Activated T-helper 1 cell treated with anti-CD3 and anti-CD28 coated beads, Interleukin-2, amount 50 U/mL, for 16 hours (primary cell): ENCODE results near the gene GTF2F2.

Experiments
- DNase-seq, 2 donors: peaks; one replicate each; pipeline ENCODE4 v3.0.0-alpha.2; 2020; ENCODE audit warnings: low read depth in 1 of 2, low spot score in 1 of 2

GTF2F2 gene, protein sequence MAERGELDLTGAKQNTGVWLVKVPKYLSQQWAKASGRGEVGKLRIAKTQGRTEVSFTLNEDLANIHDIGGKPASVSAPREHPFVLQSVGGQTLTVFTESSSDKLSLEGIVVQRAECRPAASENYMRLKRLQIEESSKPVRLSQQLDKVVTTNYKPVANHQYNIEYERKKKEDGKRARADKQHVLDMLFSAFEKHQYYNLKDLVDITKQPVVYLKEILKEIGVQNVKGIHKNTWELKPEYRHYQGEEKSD

DNA sequence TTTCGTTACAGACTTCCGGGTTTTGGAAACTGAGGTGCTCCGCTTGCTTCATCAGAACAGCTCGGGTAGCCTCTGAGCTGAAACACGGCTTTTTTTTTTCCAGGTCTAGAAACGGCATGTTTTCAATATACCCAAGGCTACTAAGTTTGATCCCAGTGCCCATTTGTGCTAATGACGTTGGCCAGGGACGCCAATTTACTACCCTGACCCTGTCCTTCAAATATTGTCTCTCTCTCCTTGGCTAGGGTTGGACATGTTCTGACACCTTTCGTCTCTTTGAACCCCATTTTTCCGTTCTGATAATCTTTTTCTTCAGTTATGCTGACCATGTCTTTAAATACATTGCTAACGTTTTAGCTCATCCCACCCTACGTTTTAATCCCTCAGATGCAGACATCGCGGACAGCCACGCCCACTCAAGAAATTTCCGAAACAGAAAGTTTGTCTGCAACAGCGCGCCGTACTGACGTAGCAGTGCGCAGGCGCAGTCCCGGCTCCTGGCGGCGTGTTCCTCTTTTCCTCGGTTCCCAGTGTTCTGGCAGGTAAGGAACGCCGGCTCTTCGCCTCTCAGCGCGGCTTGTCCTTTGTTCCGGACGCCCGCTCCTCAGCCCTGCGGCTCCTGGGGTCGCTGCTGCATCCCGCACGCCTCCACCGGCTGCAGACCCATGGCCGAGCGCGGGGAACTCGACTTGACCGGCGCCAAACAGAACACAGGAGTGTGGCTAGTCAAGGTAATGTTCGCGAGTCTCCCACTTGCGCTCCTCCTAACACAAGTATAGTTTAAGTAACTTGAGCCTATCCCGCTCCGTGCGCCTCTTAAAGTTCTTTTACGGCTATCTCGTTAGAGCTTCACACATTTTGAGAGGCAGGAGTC, at the start of gene GTF2F2:
TSS of gene GTF2F2 (plus strand) at position 520 of the 874 bp plus-strand sequence. CDS start at position 666, 146 bp downstream.
- DNase-seq, result peak; percentile 71 to 79

DNA sequence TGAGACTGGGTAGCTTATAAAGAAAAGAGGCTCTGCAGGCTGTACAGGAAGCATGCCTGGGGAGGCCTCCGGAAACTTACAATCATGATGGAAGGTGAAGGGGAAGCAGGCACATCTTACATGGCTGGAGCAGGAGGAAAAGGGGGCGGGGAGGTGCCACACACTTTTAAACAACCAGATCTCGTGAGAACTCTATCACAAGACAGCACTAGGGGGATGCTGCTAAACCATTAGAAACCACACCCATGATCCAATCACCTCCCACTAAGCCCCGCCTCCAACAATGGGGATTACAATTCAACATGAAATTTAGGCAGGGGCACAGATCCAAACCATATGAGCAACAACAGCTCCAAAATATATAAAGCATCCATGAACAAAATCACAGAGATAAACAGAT, 46.5 kb upstream of the GTF2F2 start:
- no peak for DNase-seq

DNA sequence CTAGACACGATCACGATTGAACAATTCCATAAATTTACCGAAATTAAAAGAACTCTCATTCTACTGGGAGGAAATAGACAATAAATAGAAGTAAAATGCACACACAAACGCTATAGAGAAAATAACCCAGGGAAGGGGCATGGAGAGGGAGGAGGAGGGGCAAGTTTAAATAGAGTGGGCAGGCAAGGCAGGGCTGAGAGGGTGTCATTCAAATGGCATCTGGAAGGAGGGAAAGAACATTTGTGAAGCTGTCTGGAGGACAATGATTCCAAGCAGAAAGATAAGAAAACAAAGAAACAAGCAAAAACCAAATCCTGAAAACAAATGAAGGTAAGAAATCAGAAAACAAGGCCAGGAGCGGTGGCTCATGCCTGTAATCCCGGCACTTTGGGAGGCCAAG, 45.6 kb upstream of the GTF2F2 start:
- no peak for DNase-seq

DNA sequence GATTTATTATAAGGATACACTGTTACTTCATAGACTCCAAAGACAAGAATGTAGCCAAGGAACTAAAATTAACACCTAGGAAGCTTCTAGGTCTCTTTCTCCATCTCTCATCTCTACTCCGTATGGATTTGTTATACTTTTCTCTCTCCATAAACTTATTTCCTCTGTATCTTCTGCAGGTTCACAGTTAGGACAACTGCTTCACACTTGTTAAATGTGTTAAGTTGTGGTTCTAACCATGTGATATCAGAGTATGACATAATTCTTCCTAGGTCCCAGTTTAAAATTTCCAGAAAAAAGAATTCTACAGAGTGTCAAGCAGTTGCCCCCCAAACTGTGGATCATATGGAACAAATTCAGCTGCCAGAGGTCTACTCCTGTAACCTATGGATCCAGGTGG, 42.3 kb upstream of the GTF2F2 start:
- no peak for DNase-seq

DNA sequence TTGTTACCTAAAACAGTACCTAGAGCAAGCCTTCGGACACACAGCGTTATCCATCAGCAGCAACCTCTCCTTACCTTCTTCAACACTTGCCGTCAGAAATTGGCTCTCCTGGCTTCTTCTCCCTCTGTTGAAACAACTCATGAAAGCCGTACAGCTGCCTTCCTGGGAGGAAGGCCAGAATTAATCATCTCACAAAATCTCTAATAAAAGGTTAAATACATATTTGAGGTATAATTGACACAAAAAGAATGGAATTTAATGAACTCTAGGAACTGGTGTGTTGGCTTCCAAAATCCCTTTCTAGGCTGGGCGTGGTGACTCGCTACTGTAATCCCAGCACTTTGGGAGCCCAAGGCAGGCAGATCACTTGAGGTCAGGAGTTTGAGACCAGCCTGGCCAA, 37.3 kb upstream of the GTF2F2 start:
- no peak for DNase-seq

DNA sequence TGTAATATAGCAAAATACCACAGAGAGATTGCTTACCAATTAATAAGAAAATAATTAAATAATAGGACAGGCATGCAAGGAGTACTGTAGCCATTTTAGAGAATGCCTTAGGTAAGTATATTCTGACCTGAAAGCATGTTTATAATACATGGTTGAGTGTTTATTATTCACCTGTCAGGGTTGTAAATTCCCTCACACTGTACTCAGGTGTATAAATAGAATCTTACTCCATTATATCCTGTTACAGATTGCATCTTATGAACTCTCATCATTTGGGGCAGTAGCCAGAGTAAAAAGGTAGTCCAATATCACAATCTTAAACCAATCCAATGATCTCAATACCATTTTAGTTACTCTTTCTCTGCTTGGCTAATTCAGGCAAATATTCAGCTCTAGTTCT, 35.8 kb upstream of the GTF2F2 start:
- DNase-seq, result no peak

DNA sequence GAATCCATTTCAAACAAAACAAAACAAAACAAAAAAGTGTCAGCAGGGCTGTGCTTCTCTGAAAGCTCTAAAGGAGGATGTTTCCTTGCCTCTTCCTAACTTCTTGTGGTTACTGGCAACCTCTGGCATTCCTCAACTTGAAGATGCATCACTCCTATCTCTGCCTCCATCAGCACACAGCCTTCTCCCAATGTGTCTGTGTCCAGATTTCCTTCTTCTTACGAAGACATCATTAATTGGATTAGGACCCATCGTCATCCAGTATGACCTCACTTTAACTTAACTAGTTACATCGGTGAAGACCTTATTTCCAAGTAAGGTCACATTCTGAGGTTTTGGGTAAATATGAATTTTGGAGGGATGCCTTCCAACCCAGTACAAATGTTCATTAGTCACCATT, 33.8 kb upstream of the GTF2F2 start:
- DNase-seq, result no peak

DNA sequence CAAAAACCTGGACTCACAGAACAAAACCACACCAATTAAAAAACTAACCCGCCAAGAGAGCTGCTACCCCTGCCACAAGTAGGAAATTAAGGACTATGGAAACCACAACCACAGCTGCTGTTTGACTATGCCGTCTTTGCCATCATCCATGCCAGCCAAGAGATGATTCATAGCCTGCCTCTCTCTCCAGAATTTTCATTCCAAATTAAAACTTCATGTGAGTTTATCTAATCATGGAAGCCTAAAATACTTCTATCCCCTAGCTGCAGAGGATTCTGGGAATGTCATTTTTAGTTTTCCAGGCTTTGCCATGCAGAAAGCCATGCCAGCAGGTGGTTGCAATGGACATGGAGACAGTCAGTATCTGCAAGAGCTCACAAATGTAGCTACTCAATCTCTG, 27.6 kb upstream of the GTF2F2 start:
- DNase-seq, result no peak

DNA sequence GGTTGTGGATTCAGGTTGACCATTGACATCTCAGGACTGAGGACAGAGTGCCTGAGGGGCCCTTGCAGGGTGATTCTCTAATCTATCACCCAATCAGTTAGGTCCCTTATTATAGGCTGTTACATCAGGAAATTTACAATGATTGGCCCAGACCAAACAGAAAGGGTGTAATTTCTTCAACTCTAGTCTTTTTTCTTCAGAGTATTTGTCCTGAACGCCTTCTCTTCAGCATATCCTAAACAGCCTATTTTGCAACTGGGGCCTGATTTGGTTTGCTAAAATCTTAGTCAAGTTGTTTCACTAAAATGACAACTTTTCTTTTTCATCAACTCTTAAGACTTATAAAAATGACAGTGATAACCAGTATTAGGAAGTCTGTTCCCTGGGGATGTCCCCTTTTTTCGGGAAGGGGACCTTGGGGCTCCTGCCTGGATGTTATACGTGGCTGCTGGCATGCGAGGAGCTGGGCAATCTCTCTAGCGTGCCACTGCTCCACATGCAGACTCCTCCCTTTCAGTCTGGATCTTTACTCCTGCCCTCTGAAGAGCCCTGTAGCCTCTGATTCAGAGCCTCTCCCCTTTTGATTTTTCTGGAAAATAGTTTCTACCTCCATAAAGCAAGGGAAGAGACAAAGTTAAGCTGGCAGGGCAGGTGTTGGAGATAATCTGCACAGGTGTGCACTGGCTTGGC, 19.6 kb upstream of the GTF2F2 start:
- DNase-seq, result no peak

DNA sequence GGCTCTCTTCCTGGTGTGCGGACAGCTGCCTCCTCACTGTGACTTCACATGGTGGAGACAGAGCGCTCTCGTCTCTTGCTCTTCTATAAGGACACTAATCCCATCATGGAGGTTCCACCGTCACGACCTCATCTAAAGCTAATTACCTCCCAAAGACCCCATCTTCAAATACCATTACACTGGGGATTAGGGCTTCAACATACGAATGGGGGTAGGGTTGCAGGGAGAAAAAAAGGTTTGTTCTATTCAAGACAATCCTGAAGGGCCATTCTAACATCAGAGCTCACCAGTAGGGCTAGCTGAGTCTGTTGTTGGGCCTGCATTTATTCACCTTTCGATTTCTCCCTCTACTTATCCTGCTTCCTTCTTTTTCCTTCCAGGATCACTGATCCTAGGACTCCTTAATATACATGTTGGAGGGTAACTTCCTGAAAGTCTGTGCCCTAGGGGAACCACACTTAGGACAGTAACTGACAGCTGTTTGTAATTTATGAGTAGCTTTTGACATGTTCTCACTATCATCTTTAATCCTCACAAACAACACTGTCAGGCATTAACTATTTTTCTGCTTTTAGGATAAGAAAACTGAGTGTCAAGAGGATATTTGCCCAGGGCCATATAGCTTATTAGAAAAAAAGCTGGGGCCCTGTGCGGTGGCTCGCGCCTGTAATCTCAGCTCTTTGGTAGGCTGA, 18.8 kb upstream of the GTF2F2 start:
- no peak for DNase-seq

DNA sequence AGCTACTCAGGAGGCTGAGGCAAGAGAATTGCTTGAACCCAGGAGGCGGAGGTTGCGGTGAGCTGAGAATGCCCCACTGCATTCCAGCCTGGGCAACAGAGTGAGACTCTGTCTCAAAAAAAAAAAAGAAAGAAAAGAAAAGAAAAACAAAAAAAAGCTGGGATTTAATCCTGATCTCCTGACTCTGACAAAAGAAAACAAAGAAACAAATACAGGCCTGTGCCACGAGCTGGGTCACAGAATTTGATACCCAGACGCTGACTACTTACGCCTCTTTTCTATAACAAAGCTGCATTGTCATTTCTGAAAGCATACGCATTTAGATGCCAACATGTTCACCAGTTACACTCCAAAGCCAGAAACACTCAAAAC, 18.2 kb upstream of the GTF2F2 start:
- DNase-seq, result no peak

DNA sequence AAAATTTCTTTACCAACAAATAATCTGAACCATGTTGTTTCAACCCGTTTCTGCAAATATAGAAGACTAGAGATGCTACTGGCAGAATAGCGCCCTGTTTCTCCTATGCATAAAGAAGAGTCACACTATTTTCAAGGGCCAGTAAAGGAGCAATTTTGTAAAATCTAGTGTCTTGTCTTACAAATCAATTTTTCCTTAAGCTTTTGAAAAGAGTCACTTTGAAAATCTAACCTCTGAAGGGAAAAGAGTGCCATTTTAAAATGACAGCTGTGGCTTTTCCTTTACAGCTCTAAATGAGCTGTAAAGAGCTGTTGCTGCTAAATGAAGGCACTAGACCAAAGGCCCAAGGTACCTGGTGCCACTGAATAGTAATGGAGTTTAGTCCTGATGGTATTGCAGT, 16.9 kb upstream of the GTF2F2 start:
- no peak for DNase-seq

DNA sequence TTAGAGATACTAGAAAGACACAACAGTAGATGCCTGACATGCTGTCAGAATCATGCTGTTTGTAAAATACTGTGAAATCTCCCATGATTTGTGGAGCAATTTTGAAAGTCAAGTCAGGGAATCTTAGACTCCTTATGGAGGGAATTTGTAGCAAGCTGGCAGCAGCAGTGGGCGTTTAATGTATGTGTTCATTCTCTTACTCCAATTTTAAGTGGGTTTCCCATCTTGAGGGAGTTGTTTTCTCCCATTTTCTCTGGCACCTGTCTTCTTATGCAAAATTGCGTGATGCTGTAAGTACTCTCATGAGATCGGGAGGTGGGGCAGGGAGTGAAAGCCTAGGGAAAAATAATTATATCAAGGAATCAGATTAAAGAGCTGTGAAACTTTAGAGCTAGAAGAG, 16.0 kb upstream of the GTF2F2 start:
- DNase-seq, result no peak

DNA sequence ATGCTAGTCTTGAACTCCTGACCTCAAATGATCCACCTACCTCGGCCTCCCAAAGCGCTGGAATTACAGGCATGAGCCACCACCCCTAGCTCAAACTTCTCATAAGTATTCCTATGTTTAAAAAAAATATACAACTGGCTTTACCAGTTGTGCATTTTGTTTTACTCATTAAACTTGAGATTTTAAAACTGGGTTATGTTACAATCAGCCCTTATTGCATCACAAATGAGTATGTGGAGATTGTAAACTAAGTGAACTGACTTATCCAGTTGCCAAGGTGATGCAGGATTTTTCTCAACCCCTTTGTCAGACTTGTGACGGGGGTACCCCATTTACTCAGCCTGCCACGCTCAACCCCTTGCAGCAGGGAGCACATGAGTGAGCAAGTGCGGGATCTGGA, 14.4 kb upstream of the GTF2F2 start:
- DNase-seq, result no peak

DNA sequence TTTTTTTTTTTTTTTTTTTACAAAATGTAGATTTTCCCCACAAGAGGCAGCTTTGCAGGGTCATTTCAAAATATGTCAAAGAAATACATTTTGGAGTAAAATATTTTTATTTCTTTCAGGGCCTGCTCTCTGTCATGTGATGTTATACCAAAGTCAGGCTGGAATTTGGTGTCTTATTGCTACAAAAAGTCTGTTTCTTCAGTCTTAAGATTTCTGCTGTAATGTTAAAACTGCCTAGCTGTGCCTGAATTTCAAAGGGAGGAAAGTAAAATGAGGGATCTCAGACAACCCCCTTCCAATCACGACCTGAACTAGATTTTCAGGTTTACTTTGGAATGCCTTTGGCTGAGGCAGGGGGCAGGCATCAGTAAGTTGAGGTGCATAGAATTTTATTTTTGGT, 12.8 kb upstream of the GTF2F2 start:
- no peak for DNase-seq

DNA sequence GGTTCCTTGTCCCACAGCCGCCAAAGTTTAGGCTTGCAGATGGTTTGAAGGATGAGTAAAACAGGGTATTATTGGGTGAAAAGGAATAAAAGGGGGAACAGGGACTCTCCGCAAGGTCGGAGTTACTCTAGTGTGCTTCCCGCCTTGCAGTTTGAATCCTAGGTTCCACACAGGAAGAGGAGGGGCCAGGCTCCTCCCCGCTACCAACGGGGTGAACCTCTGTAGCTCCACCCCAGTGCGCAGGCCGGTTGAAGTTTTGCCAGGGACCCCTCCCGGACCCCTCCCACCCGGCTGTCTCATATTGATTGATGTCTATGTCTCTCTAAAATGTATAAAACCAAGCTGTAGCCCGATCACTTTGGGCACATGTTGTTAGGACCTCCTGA, 11.6 kb upstream of the GTF2F2 start:
- no peak for DNase-seq

DNA sequence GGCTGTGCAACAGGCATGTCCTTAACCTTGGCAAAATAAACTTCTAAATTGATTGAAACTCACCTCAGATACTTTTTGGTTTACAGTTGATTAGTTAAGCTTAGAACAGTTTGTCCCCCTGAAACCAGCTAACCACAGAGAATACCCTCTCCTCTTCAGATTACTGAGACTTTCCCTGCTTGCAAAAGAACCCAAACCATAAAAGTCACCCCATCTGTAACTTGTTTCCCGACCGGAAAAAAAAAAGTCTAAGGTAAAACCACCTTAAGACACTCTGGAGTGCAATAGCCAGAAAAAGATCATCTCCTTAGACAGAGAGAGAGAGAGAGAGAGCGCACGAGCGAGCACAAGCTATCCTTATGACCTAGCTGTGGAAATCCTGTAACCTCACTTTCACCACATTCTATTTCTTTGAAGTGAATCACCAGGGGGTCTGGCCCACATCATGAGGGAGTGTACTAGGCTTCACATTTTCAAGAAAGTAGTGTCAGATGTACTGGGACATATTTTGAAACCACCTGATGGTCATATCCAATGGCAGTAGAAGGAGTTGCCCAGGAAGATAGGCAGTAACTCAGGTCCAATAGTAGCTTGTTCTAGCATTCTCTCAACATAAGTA, 11.1 kb upstream of the GTF2F2 start:
- no peak for DNase-seq

DNA sequence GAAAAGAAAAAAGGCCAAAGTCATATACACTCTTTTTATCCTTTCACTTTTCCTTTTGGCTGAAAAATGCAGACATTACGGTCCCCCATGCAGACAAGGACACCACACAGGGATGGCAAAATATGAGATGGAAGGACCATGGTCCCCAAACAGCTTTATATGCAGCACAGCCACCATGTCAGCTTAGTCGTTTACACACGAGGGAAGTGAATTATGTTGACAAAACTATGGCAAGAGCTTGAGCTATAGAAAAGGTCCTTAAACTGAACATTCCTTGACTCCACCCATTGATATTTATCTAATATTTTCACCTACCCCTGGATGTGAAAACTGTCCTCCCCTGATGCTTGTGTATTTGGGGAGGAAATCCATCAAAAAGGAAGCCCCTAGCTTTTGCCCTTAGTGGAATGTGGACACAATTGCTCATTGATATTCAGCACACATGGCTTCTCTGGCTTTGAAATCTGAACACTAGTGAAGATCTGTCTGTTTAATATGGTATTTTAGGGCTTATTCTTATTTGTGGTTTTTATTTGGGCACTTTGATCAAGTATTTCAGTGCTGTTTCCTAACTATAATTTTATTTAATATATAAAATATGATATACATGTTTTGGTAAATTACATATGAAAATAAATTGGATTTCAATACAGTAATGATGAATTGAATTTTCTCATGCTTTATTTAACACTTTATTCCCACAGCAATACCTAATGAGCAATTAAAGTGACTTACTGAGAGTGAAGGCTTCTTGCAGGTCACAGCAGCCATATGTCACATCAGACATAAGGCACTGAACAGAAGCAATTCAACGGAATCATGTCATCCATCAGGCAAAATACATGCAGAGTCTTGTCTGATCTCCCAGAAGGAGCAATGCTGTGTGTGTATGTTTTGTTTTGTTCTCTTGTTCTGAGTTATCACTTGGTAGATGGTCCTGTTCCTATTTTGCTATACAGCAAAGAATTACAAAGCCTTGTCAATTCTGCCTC, 6.8 kb upstream of the GTF2F2 start:
- no peak for DNase-seq

DNA sequence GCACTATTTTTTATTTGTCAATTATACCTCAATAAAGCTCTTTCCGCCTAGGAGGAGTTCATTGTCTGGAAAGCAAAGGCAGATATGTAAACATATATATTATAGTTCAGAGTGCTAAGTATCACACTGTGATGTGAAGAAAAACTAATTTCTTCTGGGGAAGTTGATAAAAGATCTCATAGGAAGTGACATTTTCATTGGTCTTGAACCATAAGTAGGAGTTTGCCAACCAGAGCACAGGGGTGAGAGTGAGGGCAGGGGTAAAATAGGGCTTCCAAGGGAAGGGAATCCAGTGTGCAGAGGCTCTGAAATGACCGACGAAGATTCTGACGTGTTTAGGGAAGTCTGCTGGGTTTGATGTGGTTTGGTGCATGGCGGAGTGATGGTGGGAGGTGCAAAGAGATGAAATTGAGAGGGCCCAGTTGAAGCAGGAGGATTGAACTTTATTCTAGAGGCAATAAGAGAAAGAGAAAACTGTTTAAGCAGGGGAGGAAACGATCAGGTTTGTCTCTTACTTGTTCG, 780 bp upstream of the GTF2F2 start:
- peak; percentile 26 to 31 for DNase-seq
